Measurements from ENCODE around the gene PRSS53. TPM values are rescaled to one million over a fixed set of nuclear protein-coding genes. Genes with fewer than 3 reads are reported as not detected.

Gene PRSS53
- total and polyA plus RNA-seq, 2 experiments from 2014 or later = 0.36 to 2.7 TPM

- TF ChIP-seq ZNF462 (CRISPR knock-in tag; IDR thresholded peaks at IDR 0.05) = no peak
- TF ChIP-seq NANOG (IDR thresholded peaks at IDR 0.05; ENCODE audit: borderline replicate concordance) = no peak
- no peak for TF ChIP-seq EZH2 (IDR thresholded peaks at IDR 0.05; ENCODE audit: low read depth, unreplicated experiment)
Measured at GRCh38 chr16:31033709-31034492, 54.8 kb downstream of the PRSS53 start (continued).

Other genes with a start within 250 kb of the PRSS53 start
- 17.5 and 20.4 TPM in 2 replicates for gene BCL7C, start 194.9 kb downstream of the PRSS53 start, total RNA-seq (2014; rRNA removed; shearing (Covaris generic))
- gene BCL7C, start 194.9 kb downstream of the PRSS53 start, polyA plus RNA-seq (2016; fragmentation: Nextera tagmentation; extraction: Ambion mirVana) = 21.8 and 22.1 TPM in 2 replicates
- gene CTF1, start 192.3 kb downstream of the PRSS53 start, total RNA-seq (2014; rRNA removed; shearing (Covaris generic)) = 0.52 and 0.54 TPM in 2 replicates
- 0.24 and 0.43 TPM in 2 replicates for gene CTF1, start 192.3 kb downstream of the PRSS53 start, polyA plus RNA-seq (2016; fragmentation: Nextera tagmentation; extraction: Ambion mirVana)
- 63.5 and 71.5 TPM in 2 replicates for gene FBXL19, start 165.4 kb downstream of the PRSS53 start, total RNA-seq (2014; rRNA removed; shearing (Covaris generic))
- 12.5 and 16.4 TPM in 2 replicates for gene FBXL19, start 165.4 kb downstream of the PRSS53 start, polyA plus RNA-seq (2016; fragmentation: Nextera tagmentation; extraction: Ambion mirVana)
- gene ORAI3, start 139.9 kb downstream of the PRSS53 start, total RNA-seq (2014; rRNA removed; shearing (Covaris generic)) = 14.9 and 15.9 TPM in 2 replicates
- 6.9 and 9.8 TPM in 2 replicates for gene ORAI3, start 139.9 kb downstream of the PRSS53 start, polyA plus RNA-seq (2016; fragmentation: Nextera tagmentation; extraction: Ambion mirVana)
- gene SETD1A, start 131.2 kb downstream of the PRSS53 start, total RNA-seq (2014; rRNA removed; shearing (Covaris generic)) = 14.5 and 21.9 TPM in 2 replicates
- gene SETD1A, start 131.2 kb downstream of the PRSS53 start, polyA plus RNA-seq (2016; fragmentation: Nextera tagmentation; extraction: Ambion mirVana) = 10.8 and 10.9 TPM in 2 replicates
- gene HSD3B7, start 103.7 kb downstream of the PRSS53 start, total RNA-seq (2014; rRNA removed; shearing (Covaris generic)) = 6.4 and 12.2 TPM in 2 replicates
- 4.3 TPM in 2 replicates for gene HSD3B7, start 103.7 kb downstream of the PRSS53 start, polyA plus RNA-seq (2016; fragmentation: Nextera tagmentation; extraction: Ambion mirVana)
- 7.2 and 9.5 TPM in 2 replicates for gene STX1B, start 78.3 kb downstream of the PRSS53 start, total RNA-seq (2014; rRNA removed; shearing (Covaris generic))
- gene STX1B, start 78.3 kb downstream of the PRSS53 start, polyA plus RNA-seq (2016; fragmentation: Nextera tagmentation; extraction: Ambion mirVana) = 1.7 and 2.5 TPM in 2 replicates
- 13.0 TPM in 2 replicates for gene STX4, start 55.4 kb downstream of the PRSS53 start, total RNA-seq (2014; rRNA removed; shearing (Covaris generic))
- 39.3 and 40.8 TPM in 2 replicates for gene STX4, start 55.4 kb downstream of the PRSS53 start, polyA plus RNA-seq (2016; fragmentation: Nextera tagmentation; extraction: Ambion mirVana)
- gene ZNF668, start 14.7 kb downstream of the PRSS53 start, total RNA-seq (2014; rRNA removed; shearing (Covaris generic)) = 13.1 and 20.6 TPM in 2 replicates
- 6.2 and 6.5 TPM in 2 replicates for gene ZNF668, start 14.7 kb downstream of the PRSS53 start, polyA plus RNA-seq (2016; fragmentation: Nextera tagmentation; extraction: Ambion mirVana)
- 19.3 and 29.3 TPM in 2 replicates for gene ZNF646, start 14.5 kb downstream of the PRSS53 start, total RNA-seq (2014; rRNA removed; shearing (Covaris generic))
- gene ZNF646, start 14.5 kb downstream of the PRSS53 start, polyA plus RNA-seq (2016; fragmentation: Nextera tagmentation; extraction: Ambion mirVana) = 5.3 and 6.3 TPM in 2 replicates
- 100 and 106 TPM in 2 replicates for gene VKORC1, start 5.9 kb upstream of the PRSS53 start, total RNA-seq (2014; rRNA removed; shearing (Covaris generic))
- 89.6 and 96.5 TPM in 2 replicates for gene VKORC1, start 5.9 kb upstream of the PRSS53 start, polyA plus RNA-seq (2016; fragmentation: Nextera tagmentation; extraction: Ambion mirVana)
- gene BCKDK, start 19.4 kb upstream of the PRSS53 start, total RNA-seq (2014; rRNA removed; shearing (Covaris generic)) = 58.9 and 71.2 TPM in 2 replicates
- 35.9 and 36.1 TPM in 2 replicates for gene BCKDK, start 19.4 kb upstream of the PRSS53 start, polyA plus RNA-seq (2016; fragmentation: Nextera tagmentation; extraction: Ambion mirVana)
- 84.8 and 85.4 TPM in 2 replicates for gene KAT8, start 28.7 kb upstream of the PRSS53 start, total RNA-seq (2014; rRNA removed; shearing (Covaris generic))
- gene KAT8, start 28.7 kb upstream of the PRSS53 start, polyA plus RNA-seq (2016; fragmentation: Nextera tagmentation; extraction: Ambion mirVana) = 47.6 and 50.9 TPM in 2 replicates
- 75.9 and 77.0 TPM in 2 replicates for gene PRSS8, start 46.8 kb upstream of the PRSS53 start, total RNA-seq (2014; rRNA removed; shearing (Covaris generic))
- 59.2 and 65.3 TPM in 2 replicates for gene PRSS8, start 46.8 kb upstream of the PRSS53 start, polyA plus RNA-seq (2016; fragmentation: Nextera tagmentation; extraction: Ambion mirVana)
- gene PRSS36, start 61.1 kb upstream of the PRSS53 start, total RNA-seq (2014; rRNA removed; shearing (Covaris generic)) = 1.3 and 1.4 TPM in 2 replicates
- 0.91 and 1.4 TPM in 2 replicates for gene PRSS36, start 61.1 kb upstream of the PRSS53 start, polyA plus RNA-seq (2016; fragmentation: Nextera tagmentation; extraction: Ambion mirVana)
- gene FUS, start 91.2 kb upstream of the PRSS53 start, total RNA-seq (2014; rRNA removed; shearing (Covaris generic)) = 213 and 247 TPM in 2 replicates
- 528 and 553 TPM in 2 replicates for gene FUS, start 91.2 kb upstream of the PRSS53 start, polyA plus RNA-seq (2016; fragmentation: Nextera tagmentation; extraction: Ambion mirVana)
- 25.7 and 54.0 TPM in 2 replicates for gene PYCARD, start 113.8 kb upstream of the PRSS53 start, total RNA-seq (2014; rRNA removed; shearing (Covaris generic))
- 53.1 and 56.7 TPM in 2 replicates for gene PYCARD, start 113.8 kb upstream of the PRSS53 start, polyA plus RNA-seq (2016; fragmentation: Nextera tagmentation; extraction: Ambion mirVana)
- gene TRIM72, start 125.2 kb upstream of the PRSS53 start, total RNA-seq (2014; rRNA removed; shearing (Covaris generic)) = 1.1 and 1.3 TPM in 2 replicates
- gene TRIM72, start 125.2 kb upstream of the PRSS53 start, polyA plus RNA-seq (2016; fragmentation: Nextera tagmentation; extraction: Ambion mirVana) = 0.54 and 0.81 TPM in 2 replicates
- gene PYDC1, start 128.2 kb upstream of the PRSS53 start, total RNA-seq (2014; rRNA removed; shearing (Covaris generic)) = not detected in 2 replicates
- gene PYDC1, start 128.2 kb upstream of the PRSS53 start, polyA plus RNA-seq (2016; fragmentation: Nextera tagmentation; extraction: Ambion mirVana) = 1.8 and 3.0 TPM in 2 replicates
- 0.14 TPM in 1 of 2 replicates, not detected in the other for gene ITGAM, start 171.0 kb upstream of the PRSS53 start, total RNA-seq (2014; rRNA removed; shearing (Covaris generic))
- gene ITGAM, start 171.0 kb upstream of the PRSS53 start, polyA plus RNA-seq (2016; fragmentation: Nextera tagmentation; extraction: Ambion mirVana) = 0.03 and 0.52 TPM in 2 replicates